Measurements from ENCODE around the gene KCNK10. TPM values are rescaled to one million over a fixed set of nuclear protein-coding genes. Genes with fewer than 3 reads are reported as not detected.

KCNK10 gene
- total and polyA plus RNA-seq, 10 of the 15 experiments (the other 5 are each of a cell fraction or from before 2014, with no cell fraction given), result 0.01 to 0.06 (median 0.02) TPM; not detected in 7

GRCh38 chr14:88210426-88210825 lies 112.6 kb downstream of the KCNK10 start:
- H3K4me1 ChIP-seq (ENCODE audit: control insufficient read depth, insufficient read depth, low read length), result no peaks in the 10 kb centered on the region
- no peak overlapping the region for H3K4me2 ChIP-seq (ENCODE audit: control insufficient read depth, insufficient read depth)
- no peaks in the 10 kb centered on the region for H3K79me2 ChIP-seq (ENCODE audit: control insufficient read depth, insufficient read depth, low read length)
- DNase-seq (ENCODE audit: low read depth, low spot score) (no peak), FAIRE-seq (no peak), ATAC-seq (no peak)
- RAD21 ChIA-PET (ENCODE audit: unreplicated experiment), result no interaction called here
- no peaks in the 10 kb centered on the region for H4K20me1 ChIP-seq (ENCODE audit: control insufficient read depth, insufficient read depth)
- POLR2A ChIA-PET, result no interaction called here
- intact Hi-C loops (cut with micrococcal nuclease; ENCODE audit: unreplicated experiment) (no loop called here), in situ Hi-C loops (cut with MboI) (no loop called here)
- TF ChIP-seq RB1 (IDR thresholded peaks at IDR 0.05; ENCODE audit: borderline replicate concordance), result no peak
- no peak for TF ChIP-seq CHD1 (IDR thresholded peaks at IDR 0.05; ENCODE audit: low read depth, low read length)
- no peak for TF ChIP-seq HDAC6 (IDR thresholded peaks at IDR 0.05; ENCODE audit: unreplicated experiment)
- no peak for TF ChIP-seq SMC3 (IDR thresholded peaks at IDR 0.05; ENCODE audit: borderline replicate concordance, low read length)
- TF ChIP-seq CEBPZ (IDR thresholded peaks at IDR 0.05; ENCODE audit: low read depth, low read length), result no peak
- no peak for TF ChIP-seq RAD21 (IDR thresholded peaks at IDR 0.05; ENCODE audit: insufficient read depth, low read depth, low read length)
- TF ChIP-seq FOS (IDR thresholded peaks at IDR 0.05; ENCODE audit: borderline replicate concordance, extremely low read depth, insufficient read length), result no peak
- no peak for TF ChIP-seq ZBED1 (IDR thresholded peaks at IDR 0.05; ENCODE audit: borderline replicate concordance)
- no peak for TF ChIP-seq TCF3 (IDR thresholded peaks at IDR 0.05; ENCODE audit: borderline replicate concordance, insufficient read depth, low read depth, low read length)
- no peak for TF ChIP-seq POLR2A (IDR thresholded peaks at IDR 0.05; ENCODE audit: low read depth, low read length)
- TF ChIP-seq STAT1 (conservative IDR thresholded peaks at IDR 0.05), result no peak
- TF ChIP-seq STAT3 (IDR thresholded peaks at IDR 0.05; ENCODE audit: low read depth, low read length), result no peak
- TF ChIP-seq ZNF687 (IDR thresholded peaks at IDR 0.05), result no peak
- CTCF ChIA-PET, result interaction anchor here (0.8 to 1.7 kb wide), 2 partner anchors 21 to 266 kb away, joined by 3 to 8 read pairs; no protein-coding TSS in a partner anchor
- SMC1A ChIA-PET (ENCODE audit: uncharacterized antibody, unreplicated experiment), result no interaction called here
- no peaks in the 10 kb centered on the region for H3K27me3 ChIP-seq (replicated peaks in 1 of 2; ENCODE audit: control insufficient read depth in 2 of 2, insufficient read depth in 2 of 2, low read length in 1 of 2)
- BruUV-seq (replicated peaks), result no TSS peak
- no peak overlapping the region for H3K27ac ChIP-seq (ENCODE audit: control insufficient read depth, insufficient read depth)
- no peak overlapping the region for H2AFZ ChIP-seq (ENCODE audit: control insufficient read depth, low read depth, low read length)
- no peaks in the 10 kb centered on the region for H3K36me3 ChIP-seq (ENCODE audit: control insufficient read depth in 2 of 2, insufficient read depth in 2 of 2, low read length in 1 of 2)
- no peak overlapping the region for H3K4me3 ChIP-seq
- no peaks in the 10 kb centered on the region for H3K9me3 ChIP-seq (replicated peaks; ENCODE audit: control insufficient read depth, insufficient read depth, low read length)
- no peak overlapping the region for H3K9ac ChIP-seq (ENCODE audit: control insufficient read depth, insufficient read depth, low read length)
- WGBS (ENCODE audit: insufficient coverage, insufficient replicate concordance, low lambda C conversion rate, missing lambda C conversion rate), result 34% methylated on average over 8 of the region's 8 CpGs
